Upper lobe of left lung (tissue), 6 donors: ENCODE results near the gene NRDE2. TPM values are rescaled to one million over a fixed set of nuclear protein-coding genes. Genes with fewer than 3 reads are reported as not detected.

Experiments used
- ATAC-seq, 2 donors: fragments of 200-7000 bp; cut with Tn5 transposase; one replicate each; pipeline ENCODE4 v1.9.1; 2022; ENCODE audit warnings: mild to moderate bottlenecking in 2 of 2, moderate library complexity in 2 of 2; ENCODE audit not compliant: low FRiP score in 2 of 2
- DNase-seq, 2 donors: peaks; one replicate each; pipeline ENCODE4 v3.0.0-alpha.2; 2019 to 2020
- H3K27ac ChIP-seq, 4 donors: fragments of 200-600 bp; sonication (generic); one replicate each; pipeline ENCODE4 v1.5.1; 2016 to 2019
- H3K27me3 ChIP-seq, 4 donors: fragments of 200-600 bp; sonication (generic); one replicate each; pipeline ENCODE4 v1.5.1; 2017 to 2019
- H3K36me3 ChIP-seq, 4 donors: fragments of 200-600 bp; sonication (generic); one replicate each; pipeline ENCODE4 v1.5.1; 2016 to 2019
- H3K4me1 ChIP-seq, 4 donors: fragments of 200-600 bp; sonication (generic); one replicate each; pipeline ENCODE4 v1.5.1; 2018 to 2019
- H3K4me3 ChIP-seq, 4 donors: fragments of 200-600 bp; sonication (generic); one replicate each; pipeline ENCODE4 v1.5.1; 2017 to 2019; ENCODE audit warnings: mild to moderate bottlenecking in 2 of 4, moderate library complexity in 1 of 4
- H3K9me3 ChIP-seq, 4 donors: fragments of 200-600 bp; sonication (generic); one replicate each; pipeline ENCODE4 v1.5.1; 2018 to 2019
- CTCF ChIP-seq, 6 experiments: fragments of 450-650 bp in 4 of 6; fragments of 200-600 bp in 2 of 6; sonication (generic) in 2 of 6; IDR thresholded peaks; one replicate each; pipeline ENCODE4 v1.5.1; 2016 to 2019; ENCODE audit warnings: antibody characterized with exemption in 6 of 6
- EP300 ChIP-seq, 4 donors: sonication (generic); formaldehyde crosslinking; IDR thresholded peaks; one replicate each; pipeline ENCODE4 v1.5.1; 2017; ENCODE audit warnings: antibody characterized with exemption in 4 of 4, control low read depth in 2 of 4
- POLR2A ChIP-seq, 4 donors: fragments of 450-650 bp; IDR thresholded peaks; one replicate each; pipeline ENCODE4 v1.5.1; 2016 to 2017; ENCODE audit warnings: antibody characterized with exemption in 4 of 4, mild to moderate bottlenecking in 2 of 4
- POLR2AphosphoS5 ChIP-seq, 2 donors: sonication (generic); formaldehyde crosslinking; IDR thresholded peaks; one replicate each; pipeline ENCODE4 v1.5.1; 2017; ENCODE audit warnings: antibody characterized with exemption in 2 of 2
- WGBS, 2 donors: methylation state at CpG; one replicate each; pipeline ENCODE4 v1.1.5; 2017 to 2018; 5-methylcytosine and 5-hydroxymethylcytosine counted together
- total RNA-seq, 6 donors: library from RNA; depleted of rRNA in 4 of 6; stranded (reverse); fragments of >200 nt in 4 of 6; gene quantifications; one replicate each; pipeline versions ENCODE4 v1.1.0 to v1.2.1, GENCODE V29; 2016 to 2021
- donor health status: DM: no; HTN: no; CAD: no; lungs with moderate emphysema.
- donor health status: DM: no; HTN: yes; CAD: no; lungs with severe emphysema.

The NRDE2 gene
- total RNA-seq, 6 donors from 2014 or later, result 12.0 to 51.3 (median 20.3) TPM

GRCh38 chr14:90362558-90362896 lies 30.8 kb upstream of the NRDE2 start:
- DNase-seq, result no peak
- Histone ChIP-seq H3K27me3 (no peaks in the 10 kb centered on the region), H3K9me3 (no peaks in the 10 kb centered on the region), H3K27ac (no peak overlapping the region), H3K4me3 (no peak overlapping the region), H3K4me1 (no peaks in the 10 kb centered on the region), H3K36me3 (no peaks in the 10 kb centered on the region)
- no peak for ATAC-seq
- TF ChIP-seq POLR2A (IDR thresholded peaks at IDR 0.05) (no peak), CTCF (IDR thresholded peaks at IDR 0.05) (no peak), EP300 (IDR thresholded peaks at IDR 0.05) (no peak), POLR2AphosphoS5 (IDR thresholded peaks at IDR 0.05) (no peak)
- 81 to 90% methylated on average over 4 of the region's 4 CpGs for WGBS, 2 donors

GRCh38 chr14:90361865-90362557 lies 30.3 kb upstream of the NRDE2 start:
- ATAC-seq, result no peak
- TF ChIP-seq EP300 (IDR thresholded peaks at IDR 0.05), result no peak
- no peak for TF ChIP-seq POLR2AphosphoS5 (IDR thresholded peaks at IDR 0.05)
- no peak for TF ChIP-seq CTCF (IDR thresholded peaks at IDR 0.05)
- TF ChIP-seq POLR2A (IDR thresholded peaks at IDR 0.05), result no peak
- H3K27me3 ChIP-seq, result no peaks in the 10 kb centered on the region
- H3K4me1 ChIP-seq, result no peaks in the 10 kb centered on the region
- H3K36me3 ChIP-seq, result no peaks in the 10 kb centered on the region
- DNase-seq, result no peak
- H3K4me3 ChIP-seq, result no peak overlapping the region
- WGBS, 2 donors, result 82 to 86% methylated on average over 7 of the region's 7 CpGs
- no peaks in the 10 kb centered on the region for H3K9me3 ChIP-seq
- no peak overlapping the region for H3K27ac ChIP-seq

GRCh38 chr14:90358359-90358758 lies 26.6 kb upstream of the NRDE2 start:
- Histone ChIP-seq H3K9me3 (no peaks in the 10 kb centered on the region), H3K27me3 (no peaks in the 10 kb centered on the region), H3K36me3 (no peaks in the 10 kb centered on the region), H3K4me3 (no peak overlapping the region), H3K27ac (no peak overlapping the region), H3K4me1 (no peaks in the 10 kb centered on the region)
- DNase-seq, result no peak
- WGBS, 2 donors, result 91 to 95% methylated on average over 4 of the region's 4 CpGs
- no peak for TF ChIP-seq CTCF (IDR thresholded peaks at IDR 0.05)
- no peak for TF ChIP-seq EP300 (IDR thresholded peaks at IDR 0.05)
- no peak for TF ChIP-seq POLR2AphosphoS5 (IDR thresholded peaks at IDR 0.05)
- no peak for TF ChIP-seq POLR2A (IDR thresholded peaks at IDR 0.05)
- ATAC-seq, result no peak

GRCh38 chr14:90356925-90357324 lies 25.2 kb upstream of the NRDE2 start:
- Histone ChIP-seq H3K4me1 (no peaks in the 10 kb centered on the region), H3K9me3 (no peaks in the 10 kb centered on the region), H3K4me3 (no peak overlapping the region), H3K27me3 (no peaks in the 10 kb centered on the region), H3K27ac (no peak overlapping the region), H3K36me3 (no peaks in the 10 kb centered on the region)
- no peak for ATAC-seq
- WGBS, 2 donors, result 92 to 100% methylated on average over 1 of the region's 1 CpG
- DNase-seq, result no peak
- TF ChIP-seq POLR2AphosphoS5 (IDR thresholded peaks at IDR 0.05) (no peak), POLR2A (IDR thresholded peaks at IDR 0.05) (no peak), EP300 (IDR thresholded peaks at IDR 0.05) (no peak), CTCF (IDR thresholded peaks at IDR 0.05) (no peak)
